ENCODE results near the gene XKRX. TPM values are rescaled to one million over a fixed set of nuclear protein-coding genes. Genes with fewer than 3 reads are reported as not detected.

The XKRX gene
- polyA plus RNA-seq, 1 of the 3 experiments (the other 2 are of a cell fraction): not detected

DNA sequence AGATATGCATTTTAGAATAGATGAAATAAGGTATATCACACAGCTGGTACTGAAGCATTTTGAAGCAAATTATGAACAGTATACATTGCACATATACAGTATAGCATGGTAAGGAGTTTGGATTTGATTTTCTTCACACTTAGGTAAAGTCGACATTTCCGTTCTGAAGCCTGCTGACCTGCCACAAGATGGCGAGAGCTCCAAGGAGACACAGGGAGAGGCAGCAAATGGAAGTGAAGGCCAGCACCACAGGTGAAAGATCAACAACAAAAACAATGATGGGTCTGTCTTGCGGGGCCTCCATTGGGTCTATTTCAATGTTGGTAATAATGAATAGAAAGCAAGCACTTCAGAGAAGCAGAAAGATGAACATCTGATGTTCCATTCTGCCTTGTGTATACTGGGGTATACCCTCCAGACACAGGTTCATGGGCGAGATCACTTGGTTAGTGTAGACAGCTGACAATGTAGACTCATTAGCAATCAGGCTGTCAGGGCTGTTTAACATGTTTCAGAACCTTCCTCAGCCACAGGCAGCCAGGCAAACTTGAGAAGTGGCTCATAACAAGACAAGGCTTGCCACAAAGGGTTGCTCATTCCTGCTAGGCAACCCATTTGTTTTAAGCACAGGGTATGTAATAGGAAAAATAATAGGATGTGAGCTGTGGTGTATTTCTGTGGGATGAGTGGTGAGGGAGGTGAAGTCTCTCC is 33.2 kb downstream of the XKRX start:
- H3K9me2 ChIP-seq: no peaks in the 10 kb centered on the region
- no peaks in the 10 kb centered on the region for H4K20me1 ChIP-seq (ENCODE audit: insufficient read depth)
- no peak overlapping the region for H2AFZ ChIP-seq (ENCODE audit: low read depth)
- peak; percentile 19 for DNase-seq
- no peaks in the 10 kb centered on the region for H3K79me2 ChIP-seq (ENCODE audit: insufficient read depth)
- no peaks in the 10 kb centered on the region; the same call in 1 of the 2 replicates for H3K27me3 ChIP-seq (ENCODE audit: insufficient read depth)
- H3K4me2 ChIP-seq: no peak overlapping the region
- 24% methylated on average over 5 of the region's 5 CpGs for WGBS (ENCODE audit: low lambda C conversion rate)
- no peak for TF ChIP-seq EP300 (IDR thresholded peaks at IDR 0.05; ENCODE audit: borderline replicate concordance in 1 of 2, low read depth in 1 of 2, low read length in 1 of 2)
- TF ChIP-seq SMC3 (IDR thresholded peaks at IDR 0.05; ENCODE audit: low read depth, low read length): peak; percentile 61
- TF ChIP-seq RAD21 (IDR thresholded peaks at IDR 0.05; ENCODE audit: low read length): peak; percentile 74
- TF ChIP-seq FOSL2 (IDR thresholded peaks at IDR 0.05; ENCODE audit: borderline replicate concordance, low read depth): no peak
- no peak for TF ChIP-seq MAX (IDR thresholded peaks at IDR 0.05; ENCODE audit: low read depth)
- TF ChIP-seq CHD2 (IDR thresholded peaks at IDR 0.05; ENCODE audit: low read length, partially characterized antibody): no peak
- no peak for TF ChIP-seq MXI1 (IDR thresholded peaks at IDR 0.05; ENCODE audit: low read depth, low read length)
- no peak for TF ChIP-seq RFX5 (IDR thresholded peaks at IDR 0.05; ENCODE audit: low read length)
- peak; percentile 57 for TF ChIP-seq CTCF (IDR thresholded peaks at IDR 0.05)
- TF ChIP-seq POLR2AphosphoS5 (IDR thresholded peaks at IDR 0.05; ENCODE audit: low read depth, low read length): no peak
- H3K36me3 ChIP-seq (replicated peaks in 1 of 2; ENCODE audit: control insufficient read depth in 1 of 2, insufficient read depth in 2 of 2, low read length in 1 of 2): no peaks in the 10 kb centered on the region
- H3K4me1 ChIP-seq (ENCODE audit: control insufficient read depth in 1 of 2, insufficient read depth in 2 of 2, low read depth in 1 of 2, low read length in 1 of 2): no peaks in the 10 kb centered on the region
- H3K4me3 ChIP-seq (ENCODE audit: low read depth in 2 of 2, low read length in 1 of 2): no peak overlapping the region
- CTCF ChIA-PET: interaction anchor here (0.6 to 2.1 kb wide), 4 partner anchors 9 to 311 kb away, joined by 3 to 8 read pairs (median 4); no protein-coding TSS in a partner anchor
- POLR2A ChIA-PET: no interaction called here
- H3K27ac ChIP-seq (ENCODE audit: low read depth in 2 of 2, low read length in 1 of 2): no peak overlapping the region
- no peaks in the 10 kb centered on the region for H3K9me3 ChIP-seq
- no peak overlapping the region for H3K9ac ChIP-seq
- H3F3A ChIP-seq (replicated peaks; ENCODE audit: insufficient read depth): peaks cover 5% of the 10 kb centered on the region

- Histone ChIP-seq H3K4me2 (no peak overlapping the region), H3K9me3 (no peaks in the 10 kb centered on the region), H3K79me2 (ENCODE audit: insufficient read depth) (no peaks in the 10 kb centered on the region), H3K27ac (ENCODE audit: low read depth in 2 of 2, low read length in 1 of 2) (no peak overlapping the region), H3F3A (replicated peaks; ENCODE audit: insufficient read depth) (no peaks in the 10 kb centered on the region), H3K4me3 (ENCODE audit: low read depth in 2 of 2, low read length in 1 of 2) (no peak overlapping the region), H2AFZ (ENCODE audit: low read depth) (no peak overlapping the region), H3K36me3 (replicated peaks in 1 of 2; ENCODE audit: control insufficient read depth in 1 of 2, insufficient read depth in 2 of 2, low read length in 1 of 2) (no peaks in the 10 kb centered on the region), H3K9ac (no peak overlapping the region), H3K9me2 (no peaks in the 10 kb centered on the region), H3K27me3 (ENCODE audit: insufficient read depth) (no peaks in the 10 kb centered on the region), H4K20me1 (ENCODE audit: insufficient read depth) (no peaks in the 10 kb centered on the region), H3K4me1 (ENCODE audit: control insufficient read depth in 1 of 2, insufficient read depth in 2 of 2, low read depth in 1 of 2, low read length in 1 of 2) (no peaks in the 10 kb centered on the region)
- no peak for DNase-seq
- 42% methylated on average over 4 of the region's 4 CpGs for WGBS (ENCODE audit: low lambda C conversion rate)
- CTCF ChIA-PET: no interaction called here
- POLR2A ChIA-PET: no interaction called here
- TF ChIP-seq JUND (IDR thresholded peaks at IDR 0.05) (no peak), ELF1 (IDR thresholded peaks at IDR 0.05) (no peak), FOXM1 (IDR thresholded peaks at IDR 0.05; ENCODE audit: low read depth) (no peak), RXRA (IDR thresholded peaks at IDR 0.05; ENCODE audit: borderline replicate concordance, low read depth) (no peak), TAF1 (IDR thresholded peaks at IDR 0.05; ENCODE audit: borderline replicate concordance, low read depth, low read length) (no peak), SIN3A (IDR thresholded peaks at IDR 0.05; ENCODE audit: borderline replicate concordance, low read depth, low read length) (no peak)
- TF ChIP-seq, protein P1, sequence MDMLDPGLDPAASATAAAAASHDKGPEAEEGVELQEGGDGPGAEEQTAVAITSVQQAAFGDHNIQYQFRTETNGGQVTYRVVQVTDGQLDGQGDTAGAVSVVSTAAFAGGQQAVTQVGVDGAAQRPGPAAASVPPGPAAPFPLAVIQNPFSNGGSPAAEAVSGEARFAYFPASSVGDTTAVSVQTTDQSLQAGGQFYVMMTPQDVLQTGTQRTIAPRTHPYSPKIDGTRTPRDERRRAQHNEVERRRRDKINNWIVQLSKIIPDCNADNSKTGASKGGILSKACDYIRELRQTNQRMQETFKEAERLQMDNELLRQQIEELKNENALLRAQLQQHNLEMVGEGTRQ (IDR thresholded peaks at IDR 0.05; ENCODE audit: borderline replicate concordance, low read depth, low read length): no peak
Measured at GRCh38 chrX:100883654-100884053, 45.1 kb downstream of the XKRX start.
